ENCODE measurements around the gene WNT2B.

WNT2B gene

DNA sequence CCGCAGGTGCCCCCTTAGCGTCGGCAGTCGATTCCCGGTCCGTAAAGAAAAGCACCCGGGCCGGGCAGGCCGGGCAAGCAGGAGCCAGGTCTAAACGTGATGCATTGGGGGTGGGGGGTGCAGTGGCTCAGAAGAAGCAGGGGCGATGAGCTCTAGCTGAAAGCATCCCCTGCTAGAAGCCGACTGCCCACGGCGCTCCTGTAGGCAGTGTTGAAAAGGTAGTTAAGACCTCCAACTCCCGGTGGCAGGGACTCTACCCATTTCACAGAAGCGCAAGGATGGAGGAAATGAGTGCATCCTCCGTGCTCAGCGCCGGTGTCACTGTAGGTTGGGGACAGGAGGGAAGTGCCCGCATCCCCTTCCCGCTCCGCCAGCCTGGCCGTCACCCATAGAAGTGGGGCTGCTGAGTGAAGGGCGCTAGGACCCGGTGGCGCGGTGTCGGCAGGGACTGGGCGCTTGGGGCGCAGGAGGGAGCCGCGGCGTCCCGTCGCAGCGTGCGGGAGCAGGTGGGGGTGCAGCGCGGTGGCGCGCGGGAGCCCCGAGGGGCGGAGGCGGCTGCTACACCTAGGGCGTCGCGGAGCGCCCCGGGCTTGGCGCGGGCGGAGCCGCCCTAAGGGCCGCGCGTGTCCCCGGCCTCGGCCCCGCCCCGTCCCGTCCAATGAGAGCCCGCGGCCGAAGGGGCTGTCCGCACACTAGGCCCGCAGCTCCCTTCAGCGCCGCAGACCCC, at the start of gene WNT2B (continued):
- TF ChIP-seq, protein P1, sequence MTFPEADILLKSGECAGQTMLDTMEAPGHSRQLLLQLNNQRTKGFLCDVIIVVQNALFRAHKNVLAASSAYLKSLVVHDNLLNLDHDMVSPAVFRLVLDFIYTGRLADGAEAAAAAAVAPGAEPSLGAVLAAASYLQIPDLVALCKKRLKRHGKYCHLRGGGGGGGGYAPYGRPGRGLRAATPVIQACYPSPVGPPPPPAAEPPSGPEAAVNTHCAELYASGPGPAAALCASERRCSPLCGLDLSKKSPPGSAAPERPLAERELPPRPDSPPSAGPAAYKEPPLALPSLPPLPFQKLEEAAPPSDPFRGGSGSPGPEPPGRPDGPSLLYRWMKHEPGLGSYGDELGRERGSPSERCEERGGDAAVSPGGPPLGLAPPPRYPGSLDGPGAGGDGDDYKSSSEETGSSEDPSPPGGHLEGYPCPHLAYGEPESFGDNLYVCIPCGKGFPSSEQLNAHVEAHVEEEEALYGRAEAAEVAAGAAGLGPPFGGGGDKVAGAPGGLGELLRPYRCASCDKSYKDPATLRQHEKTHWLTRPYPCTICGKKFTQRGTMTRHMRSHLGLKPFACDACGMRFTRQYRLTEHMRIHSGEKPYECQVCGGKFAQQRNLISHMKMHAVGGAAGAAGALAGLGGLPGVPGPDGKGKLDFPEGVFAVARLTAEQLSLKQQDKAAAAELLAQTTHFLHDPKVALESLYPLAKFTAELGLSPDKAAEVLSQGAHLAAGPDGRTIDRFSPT (tag by site-specific recombination; IDR thresholded peaks at IDR 0.05): peak; percentile 61
- TF ChIP-seq ZNF292 (tag by site-specific recombination; IDR thresholded peaks at IDR 0.05; ENCODE audit: borderline replicate concordance, low read depth): no peak
- no peak for TF ChIP-seq ZNF670 (tag by site-specific recombination; IDR thresholded peaks at IDR 0.05; ENCODE audit: low read depth)
- no peak for TF ChIP-seq ZNF514 (tag by site-specific recombination; IDR thresholded peaks at IDR 0.05)
- TF ChIP-seq ZBTB1 (tag by site-specific recombination; IDR thresholded peaks at IDR 0.05): 0 out of 2 replicates have a peak, but pooled peaks have one; percentile 55
- no peak for TF ChIP-seq ZNF560 (tag by site-specific recombination; IDR thresholded peaks at IDR 0.05; ENCODE audit: borderline replicate concordance)
- TF ChIP-seq, protein P2, sequence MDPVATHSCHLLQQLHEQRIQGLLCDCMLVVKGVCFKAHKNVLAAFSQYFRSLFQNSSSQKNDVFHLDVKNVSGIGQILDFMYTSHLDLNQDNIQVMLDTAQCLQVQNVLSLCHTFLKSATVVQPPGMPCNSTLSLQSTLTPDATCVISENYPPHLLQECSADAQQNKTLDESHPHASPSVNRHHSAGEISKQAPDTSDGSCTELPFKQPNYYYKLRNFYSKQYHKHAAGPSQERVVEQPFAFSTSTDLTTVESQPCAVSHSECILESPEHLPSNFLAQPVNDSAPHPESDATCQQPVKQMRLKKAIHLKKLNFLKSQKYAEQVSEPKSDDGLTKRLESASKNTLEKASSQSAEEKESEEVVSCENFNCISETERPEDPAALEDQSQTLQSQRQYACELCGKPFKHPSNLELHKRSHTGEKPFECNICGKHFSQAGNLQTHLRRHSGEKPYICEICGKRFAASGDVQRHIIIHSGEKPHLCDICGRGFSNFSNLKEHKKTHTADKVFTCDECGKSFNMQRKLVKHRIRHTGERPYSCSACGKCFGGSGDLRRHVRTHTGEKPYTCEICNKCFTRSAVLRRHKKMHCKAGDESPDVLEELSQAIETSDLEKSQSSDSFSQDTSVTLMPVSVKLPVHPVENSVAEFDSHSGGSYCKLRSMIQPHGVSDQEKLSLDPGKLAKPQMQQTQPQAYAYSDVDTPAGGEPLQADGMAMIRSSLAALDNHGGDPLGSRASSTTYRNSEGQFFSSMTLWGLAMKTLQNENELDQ (tag by site-specific recombination; IDR thresholded peaks at IDR 0.05; ENCODE audit: low read depth): no peak
- TF ChIP-seq ZNF548 (tag by site-specific recombination; IDR thresholded peaks at IDR 0.05): no peak
- TF ChIP-seq ZNF530 (tag by site-specific recombination; IDR thresholded peaks at IDR 0.05; ENCODE audit: low read depth): no peak
- TF ChIP-seq, protein P3, sequence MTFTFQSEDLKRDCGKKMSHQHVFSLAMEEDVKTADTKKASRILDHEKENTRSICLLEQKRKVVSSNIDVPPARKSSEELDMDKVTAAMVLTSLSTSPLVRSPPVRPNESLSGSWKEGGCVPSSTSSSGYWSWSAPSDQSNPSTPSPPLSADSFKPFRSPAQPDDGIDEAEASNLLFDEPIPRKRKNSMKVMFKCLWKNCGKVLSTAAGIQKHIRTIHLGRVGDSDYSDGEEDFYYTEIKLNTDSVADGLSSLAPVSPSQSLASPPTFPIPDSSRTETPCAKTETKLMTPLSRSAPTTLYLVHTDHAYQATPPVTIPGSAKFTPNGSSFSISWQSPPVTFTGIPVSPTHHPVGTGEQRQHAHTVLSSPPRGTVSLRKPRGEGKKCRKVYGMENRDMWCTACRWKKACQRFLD (tag by site-specific recombination; IDR thresholded peaks at IDR 0.05): no peak
- no peak for TF ChIP-seq SP2 (tag by site-specific recombination; IDR thresholded peaks at IDR 0.05)
- TF ChIP-seq GLIS1 (tag by site-specific recombination; IDR thresholded peaks at IDR 0.05): peak; percentile 40
- TF ChIP-seq, protein P4, sequence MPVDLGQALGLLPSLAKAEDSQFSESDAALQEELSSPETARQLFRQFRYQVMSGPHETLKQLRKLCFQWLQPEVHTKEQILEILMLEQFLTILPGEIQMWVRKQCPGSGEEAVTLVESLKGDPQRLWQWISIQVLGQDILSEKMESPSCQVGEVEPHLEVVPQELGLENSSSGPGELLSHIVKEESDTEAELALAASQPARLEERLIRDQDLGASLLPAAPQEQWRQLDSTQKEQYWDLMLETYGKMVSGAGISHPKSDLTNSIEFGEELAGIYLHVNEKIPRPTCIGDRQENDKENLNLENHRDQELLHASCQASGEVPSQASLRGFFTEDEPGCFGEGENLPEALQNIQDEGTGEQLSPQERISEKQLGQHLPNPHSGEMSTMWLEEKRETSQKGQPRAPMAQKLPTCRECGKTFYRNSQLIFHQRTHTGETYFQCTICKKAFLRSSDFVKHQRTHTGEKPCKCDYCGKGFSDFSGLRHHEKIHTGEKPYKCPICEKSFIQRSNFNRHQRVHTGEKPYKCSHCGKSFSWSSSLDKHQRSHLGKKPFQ (tag by site-specific recombination; IDR thresholded peaks at IDR 0.05): no peak
- TF ChIP-seq, protein P5, sequence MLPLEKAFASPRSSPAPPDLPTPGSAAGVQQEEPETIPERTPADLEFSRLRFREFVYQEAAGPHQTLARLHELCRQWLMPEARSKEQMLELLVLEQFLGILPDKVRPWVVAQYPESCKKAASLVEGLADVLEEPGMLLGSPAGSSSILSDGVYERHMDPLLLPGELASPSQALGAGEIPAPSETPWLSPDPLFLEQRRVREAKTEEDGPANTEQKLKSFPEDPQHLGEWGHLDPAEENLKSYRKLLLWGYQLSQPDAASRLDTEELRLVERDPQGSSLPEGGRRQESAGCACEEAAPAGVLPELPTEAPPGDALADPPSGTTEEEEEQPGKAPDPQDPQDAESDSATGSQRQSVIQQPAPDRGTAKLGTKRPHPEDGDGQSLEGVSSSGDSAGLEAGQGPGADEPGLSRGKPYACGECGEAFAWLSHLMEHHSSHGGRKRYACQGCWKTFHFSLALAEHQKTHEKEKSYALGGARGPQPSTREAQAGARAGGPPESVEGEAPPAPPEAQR (tag by site-specific recombination; IDR thresholded peaks at IDR 0.05): no peak
- no peak for TF ChIP-seq ZNF266 (tag by site-specific recombination; IDR thresholded peaks at IDR 0.05; ENCODE audit: low read depth)
- no peak for TF ChIP-seq ZNF544 (tag by site-specific recombination; IDR thresholded peaks at IDR 0.05)
- no peak for TF ChIP-seq HOXD13 (CRISPR knock-in tag; IDR thresholded peaks at IDR 0.05; ENCODE audit: borderline replicate concordance)
- TF ChIP-seq SCRT2 (tag by site-specific recombination; IDR thresholded peaks at IDR 0.05): no peak
- TF ChIP-seq ZNF404 (tag by site-specific recombination; IDR thresholded peaks at IDR 0.05): no peak
- TF ChIP-seq, protein P6, sequence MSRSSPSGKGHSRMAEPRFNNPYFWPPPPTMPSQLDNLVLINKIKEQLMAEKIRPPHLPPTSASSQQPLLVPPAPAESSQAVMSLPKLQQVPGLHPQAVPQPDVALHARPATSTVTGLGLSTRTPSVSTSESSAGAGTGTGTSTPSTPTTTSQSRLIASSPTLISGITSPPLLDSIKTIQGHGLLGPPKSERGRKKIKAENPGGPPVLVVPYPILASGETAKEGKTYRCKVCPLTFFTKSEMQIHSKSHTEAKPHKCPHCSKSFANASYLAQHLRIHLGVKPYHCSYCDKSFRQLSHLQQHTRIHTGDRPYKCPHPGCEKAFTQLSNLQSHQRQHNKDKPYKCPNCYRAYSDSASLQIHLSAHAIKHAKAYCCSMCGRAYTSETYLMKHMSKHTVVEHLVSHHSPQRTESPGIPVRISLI (tag by site-specific recombination; IDR thresholded peaks at IDR 0.05): no peak
- TF ChIP-seq ZNF169 (tag by site-specific recombination; IDR thresholded peaks at IDR 0.05): no peak
- TF ChIP-seq KLF10 (tag by site-specific recombination; IDR thresholded peaks at IDR 0.05): no peak
- TF ChIP-seq, protein P7, sequence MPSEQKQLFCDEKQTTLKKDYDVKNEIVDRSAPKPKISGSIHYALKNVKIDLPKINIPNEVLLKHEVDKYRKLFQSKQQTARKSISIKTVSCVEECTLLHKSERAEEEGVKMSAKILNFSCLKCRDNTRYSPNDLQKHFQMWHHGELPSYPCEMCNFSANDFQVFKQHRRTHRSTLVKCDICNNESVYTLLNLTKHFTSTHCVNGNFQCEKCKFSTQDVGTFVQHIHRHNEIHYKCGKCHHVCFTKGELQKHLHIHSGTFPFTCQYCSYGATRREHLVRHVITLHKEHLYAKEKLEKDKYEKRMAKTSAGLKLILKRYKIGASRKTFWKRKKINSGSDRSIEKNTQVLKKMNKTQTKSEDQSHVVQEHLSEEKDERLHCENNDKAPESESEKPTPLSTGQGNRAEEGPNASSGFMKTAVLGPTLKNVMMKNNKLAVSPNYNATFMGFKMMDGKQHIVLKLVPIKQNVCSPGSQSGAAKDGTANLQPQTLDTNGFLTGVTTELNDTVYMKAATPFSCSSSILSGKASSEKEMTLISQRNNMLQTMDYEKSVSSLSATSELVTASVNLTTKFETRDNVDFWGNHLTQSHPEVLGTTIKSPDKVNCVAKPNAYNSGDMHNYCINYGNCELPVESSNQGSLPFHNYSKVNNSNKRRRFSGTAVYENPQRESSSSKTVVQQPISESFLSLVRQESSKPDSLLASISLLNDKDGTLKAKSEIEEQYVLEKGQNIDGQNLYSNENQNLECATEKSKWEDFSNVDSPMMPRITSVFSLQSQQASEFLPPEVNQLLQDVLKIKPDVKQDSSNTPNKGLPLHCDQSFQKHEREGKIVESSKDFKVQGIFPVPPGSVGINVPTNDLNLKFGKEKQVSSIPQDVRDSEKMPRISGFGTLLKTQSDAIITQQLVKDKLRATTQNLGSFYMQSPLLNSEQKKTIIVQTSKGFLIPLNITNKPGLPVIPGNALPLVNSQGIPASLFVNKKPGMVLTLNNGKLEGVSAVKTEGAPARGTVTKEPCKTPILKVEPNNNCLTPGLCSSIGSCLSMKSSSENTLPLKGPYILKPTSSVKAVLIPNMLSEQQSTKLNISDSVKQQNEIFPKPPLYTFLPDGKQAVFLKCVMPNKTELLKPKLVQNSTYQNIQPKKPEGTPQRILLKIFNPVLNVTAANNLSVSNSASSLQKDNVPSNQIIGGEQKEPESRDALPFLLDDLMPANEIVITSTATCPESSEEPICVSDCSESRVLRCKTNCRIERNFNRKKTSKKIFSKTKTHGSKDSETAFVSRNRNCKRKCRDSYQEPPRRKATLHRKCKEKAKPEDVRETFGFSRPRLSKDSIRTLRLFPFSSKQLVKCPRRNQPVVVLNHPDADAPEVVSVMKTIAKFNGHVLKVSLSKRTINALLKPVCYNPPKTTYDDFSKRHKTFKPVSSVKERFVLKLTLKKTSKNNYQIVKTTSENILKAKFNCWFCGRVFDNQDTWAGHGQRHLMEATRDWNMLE (tag by site-specific recombination; conservative IDR thresholded peaks at IDR 0.05; ENCODE audit: low read depth): no peak
